GM12891 (cell line): Measurements from ENCODE around the gene ST6GALNAC3.
"Not testable (repeated sequence)": the region's sequence is repeated elsewhere in the genome, so short reads cannot be mapped to it uniquely, and the experiment has no call there.

ENCODE experiments used
- PAX5 ChIP-seq: IDR thresholded peaks from 2 replicates; pipeline ENCODE4 v1.6.1; 2011; ENCODE audit warnings: low read length, moderate library complexity, mild to moderate bottlenecking; ENCODE audit not compliant: insufficient read depth, severe bottlenecking
- POLR2A ChIP-seq: IDR thresholded peaks from 2 replicates; pipeline ENCODE4 v1.6.1; 2011; ENCODE audit warnings: low read depth, low read length, control low read depth
- POLR2AphosphoS5 ChIP-seq: IDR thresholded peaks from 2 replicates; pipeline ENCODE4 v1.6.1; 2011; ENCODE audit warnings: low read depth, low read length, control low read depth
- POU2F2 ChIP-seq: IDR thresholded peaks from 2 replicates; pipeline ENCODE4 v1.6.1; 2011; ENCODE audit warnings: low read depth, mild to moderate bottlenecking, control low read depth, low read length, moderate library complexity
- SPI1 ChIP-seq: IDR thresholded peaks from 2 replicates; pipeline ENCODE4 v1.6.1; 2011; ENCODE audit warnings: low read depth, low read length, control low read depth
- TAF1 ChIP-seq: IDR thresholded peaks from 2 replicates; pipeline ENCODE4 v1.6.1; 2011; ENCODE audit warnings: low read depth, low read length, control low read depth

DNA sequence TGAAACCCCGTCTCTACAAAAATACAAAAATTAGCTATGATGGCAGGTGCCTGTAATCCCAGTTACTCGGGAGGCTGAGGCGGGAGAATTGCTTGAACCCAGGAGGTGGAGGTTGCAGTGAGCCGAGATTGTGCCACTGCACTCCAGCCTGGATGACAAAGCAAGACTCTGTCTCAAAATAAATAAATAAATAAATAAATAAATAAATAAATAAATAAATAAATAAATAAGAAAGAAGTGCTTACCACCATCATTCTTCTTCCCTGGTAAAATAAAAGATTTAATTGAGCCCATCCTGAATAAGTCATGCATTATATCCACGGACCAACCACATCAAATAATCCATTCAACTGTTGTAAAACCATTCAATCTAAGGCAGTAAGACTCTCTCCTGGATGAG lies 578.3 kb downstream of the ST6GALNAC3 start:
- not testable (repeated sequence) for TF ChIP-seq POLR2AphosphoS5, POLR2A, TAF1, SPI1, POU2F2, PAX5
